Panc1 (cell line): ENCODE data around the gene TBXA2R. TPM values are rescaled to one million over a fixed set of nuclear protein-coding genes. Genes with fewer than 3 reads are reported as not detected.

Experiments
- ATAC-seq: fragments of 200-7000 bp; cut with Tn5 transposase; 2 replicates; pipeline ENCODE4 v1.9.1; 2020; ENCODE audit warnings: mild to moderate bottlenecking, moderate library complexity
- BruUV-seq: library from RNA; stranded (reverse); fragments of 400-500 nt; replicated peaks from 2 replicates; lab custom pipeline; 2021; lab: Mats Ljungman, UMichigan
- CTCF ChIA-PET: fragments of 300-600 bp; sonication (Branson Sonifier 250); formaldehyde crosslinking; loops from one replicate; lab custom pipeline; 2022; ENCODE audit warnings: antibody characterized with exemption; lab: Charles Lee
- POLR2A ChIA-PET: fragments of 300-600 bp; sonication (Branson Sonifier 250); formaldehyde crosslinking; loops from one replicate; lab custom pipeline; 2022; ENCODE audit warnings: antibody characterized with exemption; lab: Charles Lee
- DNase-seq: peaks from one replicate; pipeline ENCODE4 v3.0.0-alpha.2; 2010; ENCODE audit warnings: low read depth, low spot score
- H3K27ac ChIP-seq: 2 replicates; pipeline ENCODE4 v1.5.1; 2011; ENCODE audit warnings: mild to moderate bottlenecking, low read length, inconsistent platforms
- H3K27me3 ChIP-seq: fragments of 200-500 bp; sonication (Bioruptor generic); 2 replicates; pipeline ENCODE4 v1.6.0; 2014; ENCODE audit warnings: low read length, inconsistent platforms; ENCODE audit not compliant: control insufficient read depth, insufficient read depth
- H3K36me3 ChIP-seq: fragments of 200-500 bp; sonication (Bioruptor generic); 2 replicates; pipeline ENCODE4 v1.5.1; 2014; ENCODE audit warnings: inconsistent platforms, mild to moderate bottlenecking, low read length, moderate library complexity; ENCODE audit not compliant: control insufficient read depth, insufficient read depth
- H3K4me1 ChIP-seq: 2 replicates; pipeline ENCODE4 v1.5.1; 2011; ENCODE audit warnings: inconsistent platforms, mild to moderate bottlenecking, low read length, moderate library complexity; ENCODE audit not compliant: control insufficient read depth, insufficient read depth
- H3K4me3 ChIP-seq, 2 experiments: 2 replicates each; pipeline ENCODE4 v1.5.1; 2011 to 2012; ENCODE audit warnings: low read depth in 2 of 2, low read length in 2 of 2, mild to moderate bottlenecking in 2 of 2, inconsistent platforms in 1 of 2, moderate library complexity in 1 of 2
- H3K9me3 ChIP-seq: fragments of 200-500 bp; sonication (Bioruptor generic); 2 replicates; pipeline ENCODE4 v1.5.1; 2014; ENCODE audit warnings: low read depth, mild to moderate bottlenecking, inconsistent platforms, low read length, moderate library complexity; ENCODE audit not compliant: control insufficient read depth, insufficient read depth
- POLR2AphosphoS5 ChIP-seq: IDR thresholded peaks from 2 replicates; pipeline ENCODE4 v1.6.1; 2012; ENCODE audit warnings: mild to moderate bottlenecking, low read depth, low read length, moderate library complexity
- SIN3A ChIP-seq: IDR thresholded peaks from 2 replicates; pipeline ENCODE4 v1.6.1; 2012; ENCODE audit warnings: low read depth, mild to moderate bottlenecking, low read length, moderate library complexity, borderline replicate concordance; ENCODE audit not compliant: insufficient read depth
- TCF7L2 ChIP-seq: IDR thresholded peaks from 2 replicates; pipeline ENCODE4 v1.6.1; 2011; ENCODE audit warnings: mild to moderate bottlenecking, low read depth, low read length, inconsistent platforms
- in situ Hi-C: cut with HindIII; loops from 2 replicates; pipeline ENCODE4 v1.10.0; 2016; ENCODE audit warnings: low sequenced_read_pairs, low pct_unique_long_range_greater_than_20kb
- intact Hi-C: fragments of 100-400 bp; cut with micrococcal nuclease; formaldehyde crosslinking; loops from one replicate; pipeline ENCODE4 v1.10.0; 2022; ENCODE audit not compliant: unreplicated experiment
- total RNA-seq: library from RNA; stranded (reverse); gene quantifications from one replicate; pipeline ENCODE4 v1.2.1, GENCODE V29; 2021; ENCODE audit not compliant: unreplicated experiment
- TF ChIP-seq, protein P1 (sequence below), 2 experiments: IDR thresholded peaks; 2 replicates each; pipeline ENCODE4 v1.6.1; 2011 to 2012; ENCODE audit warnings: low read depth in 2 of 2, control low read depth in 1 of 2, low read length in 1 of 2, mild to moderate bottlenecking in 1 of 2, moderate library complexity in 1 of 2; ENCODE audit not compliant: insufficient read depth in 1 of 2
- TF ChIP-seq, protein P2 (sequence below): fragments of 450-650 bp; IDR thresholded peaks from 2 replicates; pipeline ENCODE4 v1.5.1; 2017; ENCODE audit warnings: mild to moderate bottlenecking

TBXA2R gene
- total RNA-seq, 1 experiment from 2014 or later = 5.2 TPM

DNA sequence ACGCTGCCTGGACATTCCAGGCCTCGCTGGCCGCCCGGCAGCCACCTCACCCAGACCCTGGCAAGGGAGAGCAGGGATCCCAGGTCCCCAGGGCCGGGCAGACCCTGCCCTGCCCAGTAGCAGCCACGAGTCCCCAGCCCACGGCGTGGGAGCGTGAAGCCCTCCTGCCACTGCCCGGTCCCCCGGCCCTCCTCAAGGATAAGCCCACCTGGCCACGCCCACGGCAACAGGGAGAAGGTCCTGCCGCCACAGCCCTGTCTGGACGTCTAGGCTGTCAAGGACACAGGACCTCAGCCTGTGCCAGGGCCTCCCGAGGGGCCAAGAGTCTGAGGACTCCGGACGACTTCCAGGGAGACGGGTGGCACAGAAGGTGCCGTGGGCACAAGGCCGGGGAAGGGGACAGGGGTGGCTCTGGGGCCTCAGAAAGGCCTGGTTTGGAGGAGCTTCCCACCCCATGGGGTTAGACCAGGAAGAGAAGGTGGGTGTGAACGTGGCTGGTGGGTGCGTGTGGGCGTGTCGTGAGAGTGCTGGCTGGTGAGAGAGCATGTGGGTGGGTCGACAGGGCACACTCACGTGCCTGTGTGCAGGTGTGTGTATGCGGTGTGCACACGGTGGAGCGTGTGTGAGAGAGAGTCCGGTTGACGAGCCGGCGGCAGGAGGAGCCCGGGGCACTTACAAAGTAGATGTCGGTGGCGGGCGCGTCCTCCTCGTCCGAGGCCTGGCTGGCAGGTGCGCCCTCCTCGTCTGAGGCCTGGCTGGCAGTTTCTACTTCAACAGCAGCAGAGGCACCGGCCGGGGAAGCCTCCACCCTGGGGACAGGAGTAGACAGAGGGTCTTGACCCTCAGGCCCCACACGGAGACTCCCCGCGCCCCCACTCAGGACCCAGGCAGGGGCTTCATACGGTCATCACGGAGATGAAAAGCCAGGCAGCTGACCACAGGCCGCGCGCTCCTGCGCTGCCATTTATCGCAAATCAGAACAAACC is 31.8 kb upstream of the TBXA2R start:
- Histone ChIP-seq H3K9me3 (no peaks in the 10 kb centered on the region), H3K4me1 (no peaks in the 10 kb centered on the region), H3K4me3 (no peak overlapping the region), H3K27me3 (no peaks in the 10 kb centered on the region), H3K27ac (no peak overlapping the region), H3K36me3 (no peaks in the 10 kb centered on the region)
- CTCF ChIA-PET = no interaction called here
- TF ChIP-seq, protein P1, sequence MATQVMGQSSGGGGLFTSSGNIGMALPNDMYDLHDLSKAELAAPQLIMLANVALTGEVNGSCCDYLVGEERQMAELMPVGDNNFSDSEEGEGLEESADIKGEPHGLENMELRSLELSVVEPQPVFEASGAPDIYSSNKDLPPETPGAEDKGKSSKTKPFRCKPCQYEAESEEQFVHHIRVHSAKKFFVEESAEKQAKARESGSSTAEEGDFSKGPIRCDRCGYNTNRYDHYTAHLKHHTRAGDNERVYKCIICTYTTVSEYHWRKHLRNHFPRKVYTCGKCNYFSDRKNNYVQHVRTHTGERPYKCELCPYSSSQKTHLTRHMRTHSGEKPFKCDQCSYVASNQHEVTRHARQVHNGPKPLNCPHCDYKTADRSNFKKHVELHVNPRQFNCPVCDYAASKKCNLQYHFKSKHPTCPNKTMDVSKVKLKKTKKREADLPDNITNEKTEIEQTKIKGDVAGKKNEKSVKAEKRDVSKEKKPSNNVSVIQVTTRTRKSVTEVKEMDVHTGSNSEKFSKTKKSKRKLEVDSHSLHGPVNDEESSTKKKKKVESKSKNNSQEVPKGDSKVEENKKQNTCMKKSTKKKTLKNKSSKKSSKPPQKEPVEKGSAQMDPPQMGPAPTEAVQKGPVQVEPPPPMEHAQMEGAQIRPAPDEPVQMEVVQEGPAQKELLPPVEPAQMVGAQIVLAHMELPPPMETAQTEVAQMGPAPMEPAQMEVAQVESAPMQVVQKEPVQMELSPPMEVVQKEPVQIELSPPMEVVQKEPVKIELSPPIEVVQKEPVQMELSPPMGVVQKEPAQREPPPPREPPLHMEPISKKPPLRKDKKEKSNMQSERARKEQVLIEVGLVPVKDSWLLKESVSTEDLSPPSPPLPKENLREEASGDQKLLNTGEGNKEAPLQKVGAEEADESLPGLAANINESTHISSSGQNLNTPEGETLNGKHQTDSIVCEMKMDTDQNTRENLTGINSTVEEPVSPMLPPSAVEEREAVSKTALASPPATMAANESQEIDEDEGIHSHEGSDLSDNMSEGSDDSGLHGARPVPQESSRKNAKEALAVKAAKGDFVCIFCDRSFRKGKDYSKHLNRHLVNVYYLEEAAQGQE (IDR thresholded peaks at IDR 0.05; ENCODE audit: insufficient read depth in 1 of 2, low read depth in 2 of 2, low read length in 1 of 2) = no peak
- TF ChIP-seq SIN3A (no peak), TCF7L2 (no peak), POLR2AphosphoS5 (no peak)
- TF ChIP-seq, protein P2, sequence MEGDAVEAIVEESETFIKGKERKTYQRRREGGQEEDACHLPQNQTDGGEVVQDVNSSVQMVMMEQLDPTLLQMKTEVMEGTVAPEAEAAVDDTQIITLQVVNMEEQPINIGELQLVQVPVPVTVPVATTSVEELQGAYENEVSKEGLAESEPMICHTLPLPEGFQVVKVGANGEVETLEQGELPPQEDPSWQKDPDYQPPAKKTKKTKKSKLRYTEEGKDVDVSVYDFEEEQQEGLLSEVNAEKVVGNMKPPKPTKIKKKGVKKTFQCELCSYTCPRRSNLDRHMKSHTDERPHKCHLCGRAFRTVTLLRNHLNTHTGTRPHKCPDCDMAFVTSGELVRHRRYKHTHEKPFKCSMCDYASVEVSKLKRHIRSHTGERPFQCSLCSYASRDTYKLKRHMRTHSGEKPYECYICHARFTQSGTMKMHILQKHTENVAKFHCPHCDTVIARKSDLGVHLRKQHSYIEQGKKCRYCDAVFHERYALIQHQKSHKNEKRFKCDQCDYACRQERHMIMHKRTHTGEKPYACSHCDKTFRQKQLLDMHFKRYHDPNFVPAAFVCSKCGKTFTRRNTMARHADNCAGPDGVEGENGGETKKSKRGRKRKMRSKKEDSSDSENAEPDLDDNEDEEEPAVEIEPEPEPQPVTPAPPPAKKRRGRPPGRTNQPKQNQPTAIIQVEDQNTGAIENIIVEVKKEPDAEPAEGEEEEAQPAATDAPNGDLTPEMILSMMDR = no peak
- DNase-seq (no peak), ATAC-seq (no peak)
- POLR2A ChIA-PET = interaction anchor here (0.5 kb wide), 1 partner anchor 322 kb away, joined by 3 read pairs; no protein-coding TSS in a partner anchor
- no TSS peak for BruUV-seq
- in situ Hi-C loops (no loop called here), intact Hi-C loops (no loop called here)

DNA sequence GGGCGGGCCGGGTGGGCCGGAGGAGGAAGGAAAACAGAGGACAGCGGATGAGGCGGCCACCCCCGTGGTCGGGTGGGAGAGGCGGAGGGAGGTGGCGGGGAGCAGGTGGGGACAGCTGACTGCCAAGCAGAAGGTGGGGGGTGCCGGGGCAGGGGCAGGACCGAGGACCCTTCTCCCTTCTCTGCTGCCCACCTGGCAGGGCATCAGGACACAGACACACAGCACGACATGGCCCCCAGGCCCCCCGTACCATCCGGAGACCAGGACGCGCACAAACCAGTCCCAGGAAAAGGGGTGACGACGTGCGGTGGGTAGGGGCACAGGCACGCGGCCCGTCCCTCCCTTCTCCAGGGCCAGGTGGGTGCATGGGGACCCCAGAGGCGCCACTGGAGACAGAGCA is 30.9 kb upstream of the TBXA2R start:
- in situ Hi-C loops = no loop called here
- TF ChIP-seq, protein P2 = no peak
- TF ChIP-seq, protein P1 (IDR thresholded peaks at IDR 0.05; ENCODE audit: insufficient read depth in 1 of 2, low read depth in 2 of 2, low read length in 1 of 2) = no peak
- DNase-seq = no peak
- no TSS peak for BruUV-seq
- POLR2A ChIA-PET = no interaction called here
- CTCF ChIA-PET = no interaction called here
- H3K4me1 ChIP-seq = no peaks in the 10 kb centered on the region
- no peaks in the 10 kb centered on the region for H3K9me3 ChIP-seq
- H3K27me3 ChIP-seq = no peaks in the 10 kb centered on the region
- H3K27ac ChIP-seq = no peak overlapping the region
- intact Hi-C loops = no loop called here
- no peak overlapping the region for H3K4me3 ChIP-seq
- no peaks in the 10 kb centered on the region for H3K36me3 ChIP-seq
- ATAC-seq = no peak
